ENCODE results near the gene AHRR. TPM values are rescaled to one million over a fixed set of nuclear protein-coding genes. Genes with fewer than 3 reads are reported as not detected.

The AHRR gene
- total and polyA plus RNA-seq, 9 of the 15 experiments (the other 6 are each of a cell fraction or from before 2014, with no cell fraction given) = 0.06 to 1.6 (median 0.75) TPM; not detected in 1

- intact Hi-C loops (cut with micrococcal nuclease) (loop anchor here (1.0 kb wide), 1 partner anchor 114 kb away; no protein-coding TSS in a partner anchor), in situ Hi-C loops (cut with MboI) (loop anchor here (5.0 kb wide), 1 partner anchor 119 kb away; no protein-coding TSS in a partner anchor)
- Histone ChIP-seq H3K27ac (ENCODE audit: extremely low read depth, low read depth, low read length) (no peak overlapping the region), H2AFZ (ENCODE audit: low read depth, low read length) (no peak overlapping the region), H3K4me2 (ENCODE audit: insufficient read depth, low read length) (no peak overlapping the region), H3K9me1 (ENCODE audit: control insufficient read depth, insufficient read depth, low read length) (no peaks in the 10 kb centered on the region), H3K79me2 (ENCODE audit: control insufficient read depth, insufficient read depth, low read length) (no peaks in the 10 kb centered on the region), H3K4me3 (no peak overlapping the region), H3K4me1 (replicated peaks in 1 of 2; ENCODE audit: control insufficient read depth in 2 of 2, insufficient read depth in 2 of 2, low read length in 2 of 2) (peaks cover 0 to 51% of the 10 kb centered on the region in 2 experiments; a peak in 2 of 5 replicates), H4K20me1 (replicated peaks; ENCODE audit: control insufficient read depth, insufficient read depth, low read length) (no peaks in the 10 kb centered on the region; the same call in 1 of the 2 replicates), H3K36me3 (ENCODE audit: control insufficient read depth, insufficient read depth, low read length) (no peaks in the 10 kb centered on the region), H3K27me3 (ENCODE audit: control insufficient read depth in 2 of 2, insufficient read depth in 2 of 2, low read length in 2 of 2) (peaks cover 44 to 90% of the 10 kb centered on the region in 2 experiments), H3K9ac (ENCODE audit: insufficient read depth in 1 of 2, low read depth in 2 of 2, low read length in 2 of 2) (no peak overlapping the region), H3K9me3 (replicated peaks; ENCODE audit: control insufficient read depth, insufficient read depth, low read depth, low read length) (no peaks in the 10 kb centered on the region)
- no peak for DNase-seq (ENCODE audit: extremely low read depth in 1 of 4, low spot score in 3 of 4)
- TF ChIP-seq ZNF408 (CRISPR knock-in tag; IDR thresholded peaks at IDR 0.05; ENCODE audit: low read depth) (no peak), ZNF324 (CRISPR knock-in tag; IDR thresholded peaks at IDR 0.05) (no peak), CEBPZ (IDR thresholded peaks at IDR 0.05; ENCODE audit: borderline replicate concordance, low read depth, low read length) (no peak), MYBL2 (IDR thresholded peaks at IDR 0.05; ENCODE audit: low read depth) (no peak), MYBL2 (CRISPR knock-in tag; IDR thresholded peaks at IDR 0.05; ENCODE audit: borderline replicate concordance) (no peak), ZNF239 (CRISPR knock-in tag; IDR thresholded peaks at IDR 0.05) (no peak), EWSR1 (IDR thresholded peaks at IDR 0.05; ENCODE audit: borderline replicate concordance, low read depth, partially characterized antibody) (no peak), RB1 (IDR thresholded peaks at IDR 0.05; ENCODE audit: low read depth) (no peak), HNRNPK (IDR thresholded peaks at IDR 0.05; ENCODE audit: low read depth, low read length, poor library complexity, severe bottlenecking) (no peak), NFXL1 (CRISPR knock-in tag; IDR thresholded peaks at IDR 0.05) (no peak), ETV6 (IDR thresholded peaks at IDR 0.05; ENCODE audit: borderline replicate concordance in 1 of 2, low read depth in 2 of 2, low read length in 1 of 2) (no peak), ETV6 (CRISPR knock-in tag; IDR thresholded peaks at IDR 0.05; ENCODE audit: borderline replicate concordance) (no peak), MTA3 (IDR thresholded peaks at IDR 0.05; ENCODE audit: borderline replicate concordance) (no peak), ZNF282 (CRISPR knock-in tag; IDR thresholded peaks at IDR 0.05) (no peak)
- TF ChIP-seq, protein P1, sequence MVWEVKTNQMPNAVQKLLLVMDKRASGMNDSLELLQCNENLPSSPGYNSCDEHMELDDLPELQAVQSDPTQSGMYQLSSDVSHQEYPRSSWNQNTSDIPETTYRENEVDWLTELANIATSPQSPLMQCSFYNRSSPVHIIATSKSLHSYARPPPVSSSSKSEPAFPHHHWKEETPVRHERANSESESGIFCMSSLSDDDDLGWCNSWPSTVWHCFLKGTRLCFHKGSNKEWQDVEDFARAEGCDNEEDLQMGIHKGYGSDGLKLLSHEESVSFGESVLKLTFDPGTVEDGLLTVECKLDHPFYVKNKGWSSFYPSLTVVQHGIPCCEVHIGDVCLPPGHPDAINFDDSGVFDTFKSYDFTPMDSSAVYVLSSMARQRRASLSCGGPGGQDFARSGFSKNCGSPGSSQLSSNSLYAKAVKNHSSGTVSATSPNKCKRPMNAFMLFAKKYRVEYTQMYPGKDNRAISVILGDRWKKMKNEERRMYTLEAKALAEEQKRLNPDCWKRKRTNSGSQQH (CRISPR knock-in tag; IDR thresholded peaks at IDR 0.05) = no peak
- POLR2A ChIA-PET = interaction anchor here (0.6 to 1.0 kb wide), 4 partner anchors 9 to 702 kb away, joined by 3 to 4 read pairs (median 3); partner anchors contain the start of genes BRD9 and TRIP13
- peak; percentile 57 for FAIRE-seq
- CTCF ChIA-PET (ENCODE audit: low intra/inter-chr PET ratio) = interaction anchor here (1.0 to 1.2 kb wide), 2 partner anchors 236 to 389 kb away, joined by 3 to 5 read pairs; no protein-coding TSS in a partner anchor
- no peak for ATAC-seq
- BruUV-seq (replicated peaks) = no TSS peak
- WGBS (ENCODE audit: insufficient coverage, low coverage, missing lambda C conversion rate) = 26% methylated on average over 4 of the region's 4 CpGs
Measured at GRCh38 chr5:431711-432050, 110.2 kb downstream of the AHRR start.
